HEK293 (cell line): Measurements from ENCODE around the gene AP3S2.

ENCODE experiments used
- CTCF ChIA-PET: fragments of 350-600 bp; formaldehyde crosslinking; extraction: SDS; loops from one replicate; lab custom pipeline; 2021; ENCODE audit warnings: antibody characterized with exemption; lab: Yijun Ruan, JAX
- POLR2A ChIA-PET: fragments of 300-600 bp; formaldehyde crosslinking; extraction: SDS; loops from one replicate; lab custom pipeline; 2020; ENCODE audit warnings: antibody characterized with exemption, inconsistent platforms; lab: Yijun Ruan, JAX
- H3K27ac ChIP-seq: fragments of 200-500 bp; sonication (Bioruptor generic); 2 replicates; pipeline ENCODE4 v1.5.1; 2014; ENCODE audit warnings: low read depth, low read length, control low read depth, inconsistent platforms; ENCODE audit errors: extremely low read depth
- H3K36me3 ChIP-seq, 2 experiments: fragments of 200-500 bp in 1 of 2; sonication (Bioruptor generic) in 1 of 2; 1 replicate in 1 of 2; 2 replicates in 1 of 2; pipeline ENCODE4 v1.5.1; 2014 to 2017; ENCODE audit warnings: inconsistent platforms in 2 of 2, low read length in 2 of 2; ENCODE audit not compliant: control insufficient read depth in 2 of 2, insufficient read depth in 1 of 2
- H3K4me1 ChIP-seq: fragments of 200-500 bp; sonication (Bioruptor generic); 2 replicates; pipeline ENCODE4 v1.5.1; 2014; ENCODE audit warnings: mild to moderate bottlenecking, low read length, inconsistent platforms; ENCODE audit not compliant: control insufficient read depth, insufficient read depth
- H3K4me3 ChIP-seq: 2 replicates; pipeline ENCODE4 v1.5.1; 2011; ENCODE audit warnings: low read depth, mild to moderate bottlenecking, control low read depth, low read length, moderate library complexity
- H3K9me3 ChIP-seq: fragments of 200-500 bp; sonication (Bioruptor generic); 2 replicates; pipeline ENCODE4 v1.5.1; 2014; ENCODE audit warnings: low read depth, low read length, inconsistent platforms; ENCODE audit not compliant: control insufficient read depth, insufficient read depth
- SCRT2 ChIP-seq: fragments of 450-650 bp; formaldehyde crosslinking; IDR thresholded peaks from 2 replicates; pipeline ENCODE4 v1.5.1; 2016; ENCODE audit warnings: missing biosample characterization, missing genetic modification characterization
- YY1 ChIP-seq: fragments of 450-650 bp; formaldehyde crosslinking; IDR thresholded peaks from 2 replicates; pipeline ENCODE4 v1.5.1; 2018; ENCODE audit warnings: missing biosample characterization, missing genetic modification characterization
- ZBTB1 ChIP-seq: fragments of 450-650 bp; formaldehyde crosslinking; IDR thresholded peaks from 2 replicates; pipeline ENCODE4 v1.5.1; 2016; ENCODE audit warnings: missing biosample characterization, missing genetic modification characterization
- ZBTB20 ChIP-seq: fragments of 450-650 bp; formaldehyde crosslinking; IDR thresholded peaks from 2 replicates; pipeline ENCODE4 v1.5.1; 2016; ENCODE audit warnings: missing biosample characterization, missing genetic modification characterization
- ZBTB21 ChIP-seq: fragments of 450-650 bp; formaldehyde crosslinking; IDR thresholded peaks from 2 replicates; pipeline ENCODE4 v1.5.1; 2017; ENCODE audit warnings: missing biosample characterization, missing genetic modification characterization
- ZBTB8A ChIP-seq: fragments of 450-650 bp; formaldehyde crosslinking; IDR thresholded peaks from 2 replicates; pipeline ENCODE4 v1.5.1; 2016; ENCODE audit warnings: missing biosample characterization, missing genetic modification characterization
- ZFP41 ChIP-seq: fragments of 450-650 bp; formaldehyde crosslinking; IDR thresholded peaks from 2 replicates; pipeline ENCODE4 v1.5.1; 2016; ENCODE audit warnings: missing biosample characterization, missing genetic modification characterization, borderline replicate concordance
- ZNF10 ChIP-seq: fragments of 450-650 bp; formaldehyde crosslinking; IDR thresholded peaks from 2 replicates; pipeline ENCODE4 v1.5.1; 2017; ENCODE audit warnings: missing biosample characterization, missing genetic modification characterization
- ZNF114 ChIP-seq: fragments of 450-650 bp; formaldehyde crosslinking; IDR thresholded peaks from 2 replicates; pipeline ENCODE4 v1.5.0; 2017; ENCODE audit warnings: missing biosample characterization, missing genetic modification characterization
- ZNF132 ChIP-seq: fragments of 450-650 bp; formaldehyde crosslinking; IDR thresholded peaks from 2 replicates; pipeline ENCODE4 v1.5.1; 2017; ENCODE audit warnings: missing biosample characterization, missing genetic modification characterization, borderline replicate concordance
- ZNF2 ChIP-seq: fragments of 450-650 bp; formaldehyde crosslinking; IDR thresholded peaks from 2 replicates; pipeline ENCODE4 v1.5.1; 2016; ENCODE audit warnings: missing biosample characterization, missing genetic modification characterization
- ZNF211 ChIP-seq: fragments of 450-650 bp; formaldehyde crosslinking; IDR thresholded peaks from 2 replicates; pipeline ENCODE4 v1.5.1; 2016; ENCODE audit warnings: low read depth, missing biosample characterization, missing genetic modification characterization
- ZNF292 ChIP-seq: fragments of 450-650 bp; formaldehyde crosslinking; IDR thresholded peaks from 2 replicates; pipeline ENCODE4 v1.5.1; 2016; ENCODE audit warnings: low read depth, missing biosample characterization, missing genetic modification characterization, borderline replicate concordance
- ZNF335 ChIP-seq: fragments of 450-650 bp; formaldehyde crosslinking; conservative IDR thresholded peaks from 2 replicates; pipeline ENCODE4 v1.5.1; 2016; ENCODE audit warnings: missing biosample characterization, missing genetic modification characterization
- ZNF366 ChIP-seq: fragments of 450-650 bp; formaldehyde crosslinking; conservative IDR thresholded peaks from 2 replicates; pipeline ENCODE4 v1.5.1; 2016; ENCODE audit warnings: missing biosample characterization, missing genetic modification characterization
- ZNF510 ChIP-seq: fragments of 450-650 bp; formaldehyde crosslinking; IDR thresholded peaks from 2 replicates; pipeline ENCODE4 v1.5.1; 2018; ENCODE audit warnings: mild to moderate bottlenecking, missing genetic modification characterization, missing biosample characterization; ENCODE audit not compliant: insufficient replicate concordance
- ZNF558 ChIP-seq: fragments of 450-650 bp; formaldehyde crosslinking; IDR thresholded peaks from 2 replicates; pipeline ENCODE4 v1.5.1; 2016; ENCODE audit warnings: missing biosample characterization, missing genetic modification characterization
- TF ChIP-seq, protein P1 (sequence below): fragments of 450-650 bp; formaldehyde crosslinking; IDR thresholded peaks from 2 replicates; pipeline ENCODE4 v1.5.1; 2016; ENCODE audit warnings: missing biosample characterization, missing genetic modification characterization
- TF ChIP-seq, protein P2 (sequence below): fragments of 450-650 bp; formaldehyde crosslinking; IDR thresholded peaks from 2 replicates; pipeline ENCODE4 v1.5.1; 2016; ENCODE audit warnings: missing biosample characterization, missing genetic modification characterization

AP3S2 gene

DNA sequence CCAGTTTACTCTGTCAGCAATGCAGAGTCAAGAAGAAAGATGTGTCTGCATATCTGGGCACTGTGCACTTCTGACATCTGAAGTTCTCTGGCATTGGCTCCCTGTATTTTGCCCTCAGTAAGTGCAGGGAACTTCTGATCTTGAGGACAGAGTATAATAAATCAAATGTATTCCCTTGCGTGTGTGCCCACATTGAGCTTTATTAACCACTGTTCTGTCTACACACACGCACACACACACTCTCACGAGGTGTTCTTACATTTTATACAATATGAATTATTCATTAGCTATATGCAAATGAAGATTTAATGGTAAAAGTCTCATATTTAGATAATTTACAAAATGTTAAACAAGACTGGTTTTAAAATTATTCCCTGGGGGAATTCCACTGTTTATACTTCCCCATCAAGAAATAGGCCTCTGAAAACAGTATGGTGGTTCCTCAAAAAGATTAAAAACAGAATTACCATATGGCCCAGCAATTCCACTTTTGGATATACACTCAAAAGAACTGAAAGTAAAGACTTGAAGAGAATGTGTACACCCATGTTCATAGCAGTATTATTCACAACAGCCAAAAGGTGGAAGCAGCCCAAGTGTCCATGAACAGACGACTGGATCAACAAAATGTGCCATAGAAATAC lies 54.5 kb downstream of the AP3S2 start:
- Histone ChIP-seq H3K9me3 (no peaks in the 10 kb centered on the region), H3K4me3 (no peak overlapping the region), H3K4me1 (no peaks in the 10 kb centered on the region), H3K36me3 (peaks cover 13 to 58% of the 10 kb centered on the region in 2 experiments), H3K27ac (no peak overlapping the region)
- TF ChIP-seq, protein P1, sequence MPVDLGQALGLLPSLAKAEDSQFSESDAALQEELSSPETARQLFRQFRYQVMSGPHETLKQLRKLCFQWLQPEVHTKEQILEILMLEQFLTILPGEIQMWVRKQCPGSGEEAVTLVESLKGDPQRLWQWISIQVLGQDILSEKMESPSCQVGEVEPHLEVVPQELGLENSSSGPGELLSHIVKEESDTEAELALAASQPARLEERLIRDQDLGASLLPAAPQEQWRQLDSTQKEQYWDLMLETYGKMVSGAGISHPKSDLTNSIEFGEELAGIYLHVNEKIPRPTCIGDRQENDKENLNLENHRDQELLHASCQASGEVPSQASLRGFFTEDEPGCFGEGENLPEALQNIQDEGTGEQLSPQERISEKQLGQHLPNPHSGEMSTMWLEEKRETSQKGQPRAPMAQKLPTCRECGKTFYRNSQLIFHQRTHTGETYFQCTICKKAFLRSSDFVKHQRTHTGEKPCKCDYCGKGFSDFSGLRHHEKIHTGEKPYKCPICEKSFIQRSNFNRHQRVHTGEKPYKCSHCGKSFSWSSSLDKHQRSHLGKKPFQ (tag by site-specific recombination) = no peak
- TF ChIP-seq YY1 (tag by site-specific recombination) = no peak
- TF ChIP-seq ZNF335 = no peak
- CTCF ChIA-PET = interaction anchor here (0.5 to 1.7 kb wide), 6 partner anchors 8 to 78 kb away, joined by 3 to 10 read pairs (median 4); no protein-coding TSS in a partner anchor
- POLR2A ChIA-PET = interaction anchor here (0.6 kb wide), 1 partner anchor 13 kb away, joined by 3 read pairs; no protein-coding TSS in a partner anchor

DNA sequence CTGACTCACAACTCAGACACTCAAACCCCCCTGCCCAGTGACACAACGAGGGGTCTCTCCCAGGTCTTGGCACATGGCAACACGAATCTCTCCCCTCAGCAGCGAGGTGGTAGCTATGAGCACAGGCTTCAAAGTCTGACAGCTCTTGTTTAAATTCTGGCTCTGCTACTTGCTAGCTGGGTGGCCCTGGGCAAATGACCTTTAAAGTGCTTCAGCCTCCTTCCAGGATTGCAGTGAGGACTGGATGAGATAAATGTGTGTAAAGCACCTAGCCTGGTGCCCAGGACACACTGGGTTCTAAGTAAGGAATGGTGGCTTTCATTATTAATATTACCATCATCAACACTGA lies 56.0 kb downstream of the AP3S2 start:
- Histone ChIP-seq H3K36me3 (peaks cover 15 to 73% of the 10 kb centered on the region in 2 experiments), H3K27ac (no peak overlapping the region), H3K4me3 (no peak overlapping the region), H3K9me3 (no peaks in the 10 kb centered on the region), H3K4me1 (no peaks in the 10 kb centered on the region)
- POLR2A ChIA-PET = no interaction called here
- TF ChIP-seq ZNF211 (no peak), ZBTB8A (tag by site-specific recombination) (no peak), ZNF366 (tag by site-specific recombination) (no peak), SCRT2 (no peak), ZNF114 (no peak), ZNF10 (tag by site-specific recombination) (no peak), ZNF510 (tag by site-specific recombination) (no peak), ZNF558 (tag by site-specific recombination) (no peak), ZBTB21 (tag by site-specific recombination) (no peak), ZBTB20 (tag by site-specific recombination) (no peak), ZFP41 (tag by site-specific recombination) (no peak), ZNF132 (tag by site-specific recombination) (no peak), ZNF292 (no peak)
- CTCF ChIA-PET = interaction anchor here (0.9 to 1.7 kb wide), 3 partner anchors 23 to 77 kb away, joined by 3 to 10 read pairs (median 5); no protein-coding TSS in a partner anchor

DNA sequence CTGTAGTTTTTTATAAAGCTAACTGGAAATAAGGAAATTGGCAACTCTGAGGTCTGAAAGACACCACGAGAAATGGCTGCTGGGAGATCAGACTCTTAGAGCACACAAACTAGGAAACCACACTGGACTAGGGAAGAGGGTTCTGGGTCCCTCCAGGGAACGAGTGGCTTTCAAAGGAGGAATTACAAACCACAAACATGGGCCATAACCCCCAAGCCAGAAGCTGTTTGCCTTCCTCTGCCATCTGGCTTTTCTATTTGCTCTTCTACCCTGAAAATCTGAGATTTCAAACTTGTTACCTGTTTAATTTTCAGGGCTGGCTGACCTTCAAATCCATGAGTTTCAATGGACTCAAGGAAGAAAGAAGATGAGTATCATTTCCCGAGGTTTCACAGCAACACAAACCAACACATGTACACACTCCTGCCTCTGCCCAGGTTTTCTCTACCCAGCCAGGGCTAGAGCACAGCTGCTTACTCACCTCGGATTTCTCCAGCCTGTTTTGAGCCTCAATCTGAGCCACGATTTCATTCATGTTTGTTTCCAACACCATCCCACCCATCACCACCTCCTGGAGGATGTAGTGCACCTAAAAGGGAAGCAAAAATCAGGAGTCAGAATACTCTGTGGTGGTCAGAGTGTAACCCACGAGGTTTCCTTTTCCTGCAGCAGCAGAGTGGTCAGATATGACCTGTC lies 56.5 kb downstream of the AP3S2 start:
- TF ChIP-seq, protein P2, sequence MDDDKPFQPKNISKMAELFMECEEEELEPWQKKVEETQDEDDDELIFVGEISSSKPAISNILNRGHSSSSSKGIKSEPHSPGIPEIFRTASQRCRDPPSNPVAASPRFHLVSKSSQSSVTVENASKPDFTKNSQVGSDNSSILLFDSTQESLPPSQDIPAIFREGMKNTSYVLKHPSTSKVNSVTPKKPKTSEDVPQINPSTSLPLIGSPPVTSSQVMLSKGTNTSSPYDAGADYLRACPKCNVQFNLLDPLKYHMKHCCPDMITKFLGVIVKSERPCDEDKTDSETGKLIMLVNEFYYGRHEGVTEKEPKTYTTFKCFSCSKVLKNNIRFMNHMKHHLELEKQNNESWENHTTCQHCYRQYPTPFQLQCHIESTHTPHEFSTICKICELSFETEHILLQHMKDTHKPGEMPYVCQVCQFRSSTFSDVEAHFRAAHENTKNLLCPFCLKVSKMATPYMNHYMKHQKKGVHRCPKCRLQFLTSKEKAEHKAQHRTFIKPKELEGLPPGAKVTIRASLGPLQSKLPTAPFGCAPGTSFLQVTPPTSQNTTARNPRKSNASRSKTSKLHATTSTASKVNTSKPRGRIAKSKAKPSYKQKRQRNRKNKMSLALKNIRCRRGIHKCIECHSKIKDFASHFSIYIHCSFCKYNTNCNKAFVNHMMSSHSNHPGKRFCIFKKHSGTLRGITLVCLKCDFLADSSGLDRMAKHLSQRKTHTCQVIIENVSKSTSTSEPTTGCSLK = no peak
- TF ChIP-seq ZNF558 (tag by site-specific recombination) = no peak
- no peak for TF ChIP-seq ZBTB1
- no peak for TF ChIP-seq ZNF2
- TF ChIP-seq ZNF211 = no peak
- CTCF ChIA-PET = interaction anchor here (0.9 to 1.7 kb wide), 3 partner anchors 24 to 76 kb away, joined by 3 to 10 read pairs (median 5); no protein-coding TSS in a partner anchor
- Histone ChIP-seq H3K27ac (no peak overlapping the region), H3K36me3 (peaks cover 15 to 76% of the 10 kb centered on the region in 2 experiments), H3K4me3 (no peak overlapping the region), H3K4me1 (no peaks in the 10 kb centered on the region), H3K9me3 (no peaks in the 10 kb centered on the region)
- POLR2A ChIA-PET = no interaction called here
